HG03025 (cell line): Measurements from ENCODE around the gene ARHGAP33.
"Not testable (repeated sequence)": the region's sequence is repeated elsewhere in the genome, so short reads cannot be mapped to it uniquely, and the experiment has no call there.

Source experiments
- ATAC-seq: cut with Tn5 transposase; IDR thresholded peaks from one replicate; pipeline ENCODE4 v1.9.1; 2021; ENCODE audit warnings: mild to moderate bottlenecking, moderate library complexity; ENCODE audit not compliant: unreplicated experiment, low FRiP score

ARHGAP33 gene

DNA sequence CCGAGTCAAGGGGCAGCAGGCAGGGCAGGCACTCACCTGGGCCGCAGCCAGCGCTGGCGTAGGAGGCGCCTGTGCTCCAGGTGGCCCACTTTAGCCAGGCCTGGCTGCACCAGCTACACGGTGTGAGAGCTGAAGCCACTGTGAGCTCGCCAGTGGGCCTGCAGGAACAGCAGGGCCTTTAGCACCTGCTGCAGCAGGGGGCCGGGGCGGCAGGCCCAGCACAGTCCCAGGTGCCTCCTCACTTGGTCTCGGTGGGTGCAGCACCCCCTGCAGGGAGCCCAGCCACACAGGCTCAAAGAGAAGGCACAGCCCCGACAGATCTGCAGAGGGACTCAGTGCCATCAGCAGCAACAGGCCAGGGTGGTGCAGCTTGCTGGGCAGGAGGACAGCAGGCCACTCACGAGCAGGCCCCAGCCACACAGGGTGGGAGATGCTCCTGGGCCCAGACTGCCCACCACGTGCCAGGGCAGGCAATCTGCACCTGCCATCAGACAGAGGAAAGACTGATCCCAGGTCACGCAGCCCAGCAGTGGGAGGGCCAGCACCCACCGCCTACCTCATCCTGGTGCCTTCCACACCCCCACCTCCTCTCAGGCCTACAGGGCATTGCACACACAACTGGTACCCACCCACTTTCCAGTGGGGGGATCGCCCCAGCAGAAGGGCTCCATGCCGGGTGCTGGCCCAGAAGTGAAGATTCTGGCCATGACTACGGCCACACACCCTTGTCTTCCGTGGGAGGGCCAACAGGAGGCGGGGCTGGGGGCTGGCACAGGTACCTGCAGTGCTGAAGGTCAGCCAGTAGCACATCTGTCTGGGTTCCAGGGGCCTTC, 15.8 kb downstream of the ARHGAP33 start:
- no peak for ATAC-seq

DNA sequence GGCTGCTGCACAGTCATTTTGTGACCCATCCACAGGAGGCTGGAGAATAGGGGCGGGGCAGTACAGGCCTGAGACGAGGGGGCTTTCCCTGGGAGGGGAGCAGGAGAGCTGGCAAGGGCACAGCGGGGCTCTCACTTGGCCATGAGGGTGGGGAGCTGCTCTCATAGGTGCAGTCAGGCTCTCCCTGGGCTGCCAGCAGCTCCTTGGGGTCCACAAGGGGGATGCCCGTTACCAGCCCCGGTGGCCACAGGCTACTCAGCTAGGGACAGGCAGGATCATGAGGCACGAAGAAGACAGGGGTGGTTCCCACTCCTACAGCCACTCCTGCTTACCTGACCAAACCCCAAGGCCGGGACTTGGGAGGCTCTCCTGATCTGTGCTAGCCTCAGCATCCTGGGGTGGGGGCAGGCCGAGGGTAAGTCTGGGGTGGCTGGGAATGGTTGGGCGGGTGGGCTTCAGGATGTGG, 16.5 kb downstream of the ARHGAP33 start:
- ATAC-seq, result no peak

DNA sequence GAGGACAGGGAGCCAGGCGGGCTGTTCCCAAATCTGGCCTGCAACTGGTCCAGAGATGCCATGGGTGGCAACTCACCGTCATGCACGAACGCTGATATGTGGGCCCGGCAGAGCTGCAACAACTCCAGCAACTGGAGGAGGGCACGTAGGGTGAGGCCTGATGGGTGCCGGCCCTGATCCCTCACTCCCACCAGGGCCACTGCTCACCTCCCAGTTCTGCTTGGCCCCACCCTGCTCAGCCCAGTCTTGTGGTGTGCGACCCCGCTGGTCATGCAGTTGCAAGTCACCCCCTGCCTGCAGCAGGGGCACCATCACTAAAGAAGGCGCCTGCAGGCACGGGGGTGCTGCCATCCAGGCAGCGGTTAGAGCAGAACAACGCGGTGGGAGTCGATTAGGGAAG, 16.9 kb downstream of the ARHGAP33 start:
- ATAC-seq, result no peak

DNA sequence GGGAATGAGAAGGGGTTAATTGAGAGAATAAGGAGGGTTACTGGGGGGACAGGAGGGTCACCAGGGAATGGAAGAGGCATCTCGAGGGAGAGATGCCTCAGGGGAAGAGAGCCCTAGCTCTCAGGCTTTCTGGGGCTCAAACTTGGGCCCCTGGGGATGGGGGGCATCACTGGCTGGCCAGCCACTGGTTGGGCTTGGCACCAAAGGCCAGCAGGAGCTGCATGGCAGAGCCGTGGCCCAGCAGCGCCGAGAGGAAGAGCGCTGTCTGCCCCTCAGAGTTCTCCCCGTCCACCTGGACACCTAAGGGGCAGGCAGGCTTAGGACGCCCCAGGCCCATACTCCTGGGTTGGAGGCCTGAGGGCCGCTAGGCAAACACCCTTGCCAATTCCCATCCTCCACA, 17.5 kb downstream of the ARHGAP33 start:
- ATAC-seq, result no peak

DNA sequence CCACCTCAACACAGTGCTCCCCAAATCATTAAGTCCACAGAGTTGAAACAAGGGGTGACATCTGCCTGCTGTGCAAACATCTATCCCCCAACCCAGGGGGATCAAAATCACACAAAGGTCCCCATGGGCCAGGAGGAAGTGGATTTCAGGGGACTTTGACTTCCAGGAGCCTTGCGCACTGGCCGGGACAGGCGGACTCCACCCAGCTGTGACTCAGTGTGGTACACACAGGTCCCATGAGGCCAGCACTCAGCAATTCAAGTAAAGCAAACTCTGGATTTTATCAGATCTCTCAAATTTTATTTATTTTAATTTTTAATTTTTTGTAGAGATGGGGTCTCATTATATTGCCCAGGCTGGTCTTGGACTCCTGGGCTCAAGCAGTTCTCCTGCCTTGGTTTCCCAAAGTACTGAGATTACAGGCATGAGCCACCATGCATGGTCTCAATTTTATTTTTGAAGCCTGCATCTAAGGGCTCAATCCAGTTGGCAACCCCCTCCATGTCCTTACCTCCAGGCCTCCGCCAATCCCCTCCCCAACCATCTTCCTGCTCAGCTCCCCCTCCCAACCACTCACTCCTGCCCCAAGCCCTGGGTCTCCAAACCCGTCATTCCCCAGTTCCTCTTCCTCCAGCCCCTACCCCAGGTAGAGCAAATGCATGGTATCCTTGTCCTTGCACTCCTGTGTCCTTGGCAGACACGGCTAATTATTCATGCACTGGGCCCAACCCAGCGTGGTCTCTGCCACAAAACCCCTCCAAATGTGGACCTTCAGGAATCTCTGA, 18.2 kb downstream of the ARHGAP33 start:
- no peak for ATAC-seq

DNA sequence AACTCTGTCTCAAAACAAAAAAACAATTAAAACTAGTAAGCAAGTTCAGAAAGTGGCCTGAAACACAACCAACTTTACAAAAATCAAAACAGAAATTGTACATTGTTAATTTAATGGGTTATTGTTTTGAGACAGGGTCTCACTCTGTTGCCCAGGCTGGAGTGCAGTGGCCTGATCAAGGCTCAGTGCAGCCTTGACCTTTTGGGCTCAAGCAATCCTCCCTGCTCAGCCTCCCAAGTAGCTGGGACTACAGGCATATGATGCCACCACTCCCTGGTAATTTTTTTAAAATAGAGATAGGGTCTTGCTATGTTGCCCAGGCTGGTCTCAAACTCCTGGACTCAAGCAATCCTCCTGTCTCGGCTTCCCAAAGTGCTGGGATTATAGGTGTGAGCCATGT, 20.2 kb downstream of the ARHGAP33 start:
- ATAC-seq, result not testable (repeated sequence)

DNA sequence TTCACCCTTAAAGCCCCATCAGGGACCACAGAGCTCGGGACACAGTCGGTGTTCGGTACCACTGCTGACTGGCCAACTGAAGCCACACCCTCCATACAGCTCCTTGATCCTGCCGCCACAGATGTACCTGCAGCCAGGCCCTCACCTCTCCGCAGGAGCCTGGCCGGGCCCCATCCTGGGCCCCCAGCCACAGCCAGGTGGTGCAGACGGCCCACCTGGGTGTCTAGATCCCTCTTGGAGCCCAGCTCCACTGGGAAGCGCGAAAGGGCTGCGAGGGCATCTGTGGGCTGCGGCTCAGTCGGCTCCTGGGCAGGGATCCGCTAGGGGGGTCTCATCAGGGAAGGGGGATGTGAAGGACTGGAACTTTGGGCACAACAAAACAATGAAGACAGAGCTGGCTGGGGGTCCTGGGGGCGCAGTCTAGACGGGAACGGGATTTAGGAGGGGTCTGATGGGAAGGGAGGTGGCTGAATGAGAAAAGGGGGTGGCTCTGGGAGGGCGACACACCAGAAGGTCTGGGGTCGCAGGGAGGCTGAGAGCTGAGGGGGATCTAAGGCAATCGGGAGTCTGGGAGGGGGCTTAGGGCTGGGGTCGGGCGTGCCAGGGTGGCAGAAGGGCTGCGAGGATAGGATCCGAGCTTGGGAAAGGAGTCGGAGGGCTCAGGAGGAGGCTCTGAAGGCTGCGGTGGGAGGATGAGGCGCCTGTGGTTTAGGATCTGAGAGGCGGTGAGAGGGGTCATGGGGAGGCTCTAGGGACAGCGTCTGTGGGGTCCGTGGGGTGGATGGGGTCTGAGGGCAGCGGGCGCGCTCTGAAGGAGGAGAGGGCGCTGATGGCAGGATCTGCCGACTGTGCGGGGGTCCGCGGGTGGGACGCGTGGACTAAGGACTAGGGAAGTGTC, 21.5 kb downstream of the ARHGAP33 start:
- ATAC-seq, result no peak

DNA sequence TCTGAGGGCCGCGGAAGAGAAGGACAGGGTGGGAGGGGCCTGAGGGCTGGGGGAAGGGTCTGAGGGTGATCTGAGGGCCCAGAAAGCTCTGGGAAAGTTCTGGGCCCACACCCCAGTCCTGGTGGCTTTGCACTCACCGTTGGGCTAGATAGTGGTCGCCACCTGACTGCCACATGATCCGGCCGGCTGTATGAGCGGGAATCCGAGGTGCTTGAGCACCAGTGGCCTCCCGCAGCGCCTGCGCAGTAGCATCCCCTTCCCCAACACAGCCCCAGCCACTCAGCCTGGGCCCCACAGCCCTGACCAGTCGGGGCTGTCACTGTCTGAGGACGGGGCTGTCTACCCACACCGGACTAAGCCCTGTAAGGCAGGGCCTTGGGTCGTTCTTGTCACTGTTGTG, 22.3 kb downstream of the ARHGAP33 start:
- no peak for ATAC-seq

DNA sequence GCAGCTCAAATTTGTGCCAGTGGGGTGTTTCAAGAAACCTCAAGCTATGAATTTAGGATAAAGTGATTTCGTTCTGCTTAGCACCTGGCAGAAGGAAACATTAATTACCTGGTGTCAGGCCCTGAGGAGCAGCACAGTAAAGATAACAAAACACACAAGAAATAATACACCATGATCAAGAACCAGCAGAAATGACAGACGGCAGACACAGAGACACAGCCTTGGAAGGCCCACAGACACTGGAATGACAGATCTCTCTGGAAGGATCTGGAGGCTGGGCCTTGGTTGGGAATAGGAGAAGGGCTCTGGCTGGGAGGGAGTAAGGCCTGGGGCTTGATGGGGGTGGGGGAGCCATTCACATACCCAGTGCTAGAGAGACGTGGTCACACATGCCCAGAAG, 26.5 kb downstream of the ARHGAP33 start:
- no peak for ATAC-seq

DNA sequence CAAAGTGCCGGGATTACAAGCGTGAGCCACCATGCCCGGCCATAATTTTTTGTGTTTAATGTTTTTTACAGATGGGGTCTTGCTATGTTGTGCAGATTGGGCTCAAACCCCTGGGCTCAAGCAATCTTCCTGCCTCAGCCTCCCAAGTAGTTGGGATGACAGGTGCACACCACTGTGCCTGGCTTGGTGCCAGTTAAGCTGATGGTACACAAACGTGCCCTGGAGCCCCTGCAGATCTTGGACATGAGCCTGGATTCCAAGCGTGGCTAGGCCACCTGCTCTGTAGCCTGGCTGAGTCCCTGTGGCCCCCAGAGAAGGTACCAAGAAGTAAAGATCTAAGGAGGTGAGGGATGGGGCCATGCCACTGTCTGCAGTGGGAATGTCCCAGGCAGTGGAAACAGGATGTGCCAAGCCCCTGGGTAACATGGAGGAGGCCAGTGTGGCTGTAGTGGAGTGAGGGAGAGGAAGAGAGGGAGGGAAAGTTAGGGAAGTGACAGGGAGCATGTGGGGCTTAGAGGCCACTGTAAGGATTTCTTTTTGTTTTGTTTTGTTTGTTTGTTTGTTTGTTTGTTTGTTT, 30.2 kb downstream of the ARHGAP33 start:
- no peak for ATAC-seq

DNA sequence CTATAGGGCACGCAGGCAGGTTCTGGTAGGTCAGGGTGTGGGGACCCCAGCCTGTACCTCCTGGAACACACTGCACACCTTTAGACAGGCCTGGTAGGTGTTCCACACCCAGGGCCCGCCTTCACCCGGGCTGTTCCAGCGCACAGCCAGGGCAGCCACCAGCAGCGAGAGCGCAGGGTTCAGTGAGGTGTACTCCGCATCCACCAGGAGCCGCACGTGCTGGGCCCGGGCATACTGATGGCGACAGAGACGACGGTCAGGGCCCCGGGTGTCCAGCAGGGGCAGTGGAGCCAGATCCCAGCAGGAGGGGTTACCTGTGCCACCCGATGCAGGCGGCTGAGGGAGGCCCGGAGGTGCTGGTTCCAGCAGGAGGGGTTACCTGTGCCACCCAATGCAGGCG, 31.2 kb downstream of the ARHGAP33 start:
- ATAC-seq, result no peak

DNA sequence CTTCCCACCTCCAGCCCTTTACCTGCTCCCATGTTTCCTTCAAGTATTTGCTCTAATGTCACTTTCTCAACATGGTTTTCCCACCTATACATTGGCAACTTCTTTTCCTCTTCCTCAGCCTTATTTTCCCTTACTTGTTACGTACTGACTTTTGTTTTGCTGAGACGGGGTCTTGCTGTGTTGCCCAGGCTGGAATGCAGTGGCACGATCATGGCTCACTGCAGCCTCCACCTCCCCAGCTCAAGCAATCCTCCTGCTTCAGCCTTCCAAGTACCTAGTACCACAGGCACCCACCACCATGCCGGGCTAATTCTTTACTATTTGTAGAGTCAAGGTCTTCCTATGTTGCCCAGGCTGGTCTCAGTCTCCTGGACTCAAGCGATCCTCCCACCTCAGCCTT, 32.3 kb downstream of the ARHGAP33 start:
- ATAC-seq, result no peak

DNA sequence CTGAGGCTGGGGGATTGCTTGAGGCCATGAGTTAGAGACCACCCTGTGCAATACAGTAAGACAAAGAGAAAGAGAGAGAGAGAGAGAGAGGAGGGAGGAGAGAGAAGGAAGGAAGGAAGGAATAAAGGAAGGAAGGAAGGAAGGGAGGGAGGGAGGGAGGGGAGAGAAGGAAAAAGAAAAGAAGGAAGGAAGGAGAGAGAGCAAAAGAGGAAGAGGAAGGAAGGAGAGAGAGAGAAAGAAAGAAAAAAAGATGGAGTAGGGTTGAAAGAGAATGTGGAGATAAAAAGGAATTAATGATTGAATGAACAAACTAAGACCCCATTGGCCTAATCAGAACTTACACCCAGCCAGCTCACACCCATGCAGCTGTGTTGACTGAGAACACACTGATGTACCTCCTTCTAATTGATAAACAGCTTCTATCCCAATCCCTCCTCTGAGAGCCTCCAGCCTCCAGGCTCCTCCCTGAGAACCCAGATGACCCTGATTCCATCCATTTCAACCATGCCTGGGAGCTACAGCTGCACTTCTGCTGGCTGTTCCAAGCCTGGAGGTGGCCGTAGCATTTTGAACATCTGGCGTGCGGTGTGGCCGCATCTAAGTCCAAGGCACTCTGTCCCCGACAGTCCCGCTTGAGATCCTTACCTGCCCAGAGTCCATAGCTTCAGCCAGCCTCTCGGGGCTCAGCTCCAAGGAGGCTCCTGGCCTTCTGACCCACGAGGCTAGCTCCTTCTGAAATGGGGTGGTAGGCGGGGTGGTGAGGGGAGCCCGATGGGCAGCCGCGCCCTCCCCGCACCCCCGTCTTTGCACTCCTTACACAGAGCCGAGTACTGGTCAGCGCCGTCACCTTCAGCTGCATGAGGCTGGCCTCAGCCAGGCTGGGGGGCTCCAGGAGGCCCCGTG, 36.2 kb downstream of the ARHGAP33 start:
- no peak for ATAC-seq

DNA sequence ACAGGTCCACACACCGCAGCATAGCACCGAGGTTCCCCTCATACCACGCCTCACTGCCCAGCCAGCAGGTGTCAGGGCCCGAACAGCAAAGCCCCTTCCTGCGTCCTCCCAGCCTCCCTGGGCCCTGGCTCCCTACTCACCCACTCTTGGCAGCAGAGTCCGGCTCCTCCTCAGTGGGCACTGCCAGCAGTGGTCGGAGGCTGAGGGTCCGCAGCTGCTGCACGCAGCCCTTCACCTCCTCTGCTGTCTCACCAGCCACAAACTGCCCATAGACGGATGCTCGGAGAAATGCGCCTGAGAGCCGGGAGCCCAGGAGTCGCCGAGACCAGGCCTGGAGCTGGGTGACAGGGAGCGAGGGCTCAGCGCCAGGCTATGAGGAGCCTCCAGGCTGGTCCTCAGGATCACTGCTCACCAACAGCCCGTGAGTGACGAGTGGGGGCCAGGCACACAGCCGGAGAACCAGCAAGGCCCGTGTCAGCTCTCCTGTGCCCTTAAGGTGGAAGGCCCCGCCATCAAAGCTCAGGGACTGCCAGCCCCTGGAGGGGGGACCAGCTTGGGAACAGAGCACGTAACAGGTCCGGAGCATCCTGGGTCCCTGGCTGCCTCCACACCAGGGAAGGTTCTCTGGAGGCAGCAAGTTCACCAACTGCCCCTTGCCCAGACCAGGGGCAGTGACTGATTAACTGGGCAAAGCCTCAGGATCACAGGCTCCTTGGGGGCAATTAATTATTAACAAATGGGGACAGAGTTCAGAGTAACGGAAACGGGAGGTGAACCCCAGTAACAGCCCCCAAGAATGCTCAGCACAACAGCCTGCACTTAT, 37.1 kb downstream of the ARHGAP33 start, which contains the start of gene PRODH2:
Gene PRODH2, minus strand, starts transcription at position 626 of the 823 bp plus-strand sequence. Its CDS starts 40 bp downstream, at position 586.
- ATAC-seq, result no peak

DNA sequence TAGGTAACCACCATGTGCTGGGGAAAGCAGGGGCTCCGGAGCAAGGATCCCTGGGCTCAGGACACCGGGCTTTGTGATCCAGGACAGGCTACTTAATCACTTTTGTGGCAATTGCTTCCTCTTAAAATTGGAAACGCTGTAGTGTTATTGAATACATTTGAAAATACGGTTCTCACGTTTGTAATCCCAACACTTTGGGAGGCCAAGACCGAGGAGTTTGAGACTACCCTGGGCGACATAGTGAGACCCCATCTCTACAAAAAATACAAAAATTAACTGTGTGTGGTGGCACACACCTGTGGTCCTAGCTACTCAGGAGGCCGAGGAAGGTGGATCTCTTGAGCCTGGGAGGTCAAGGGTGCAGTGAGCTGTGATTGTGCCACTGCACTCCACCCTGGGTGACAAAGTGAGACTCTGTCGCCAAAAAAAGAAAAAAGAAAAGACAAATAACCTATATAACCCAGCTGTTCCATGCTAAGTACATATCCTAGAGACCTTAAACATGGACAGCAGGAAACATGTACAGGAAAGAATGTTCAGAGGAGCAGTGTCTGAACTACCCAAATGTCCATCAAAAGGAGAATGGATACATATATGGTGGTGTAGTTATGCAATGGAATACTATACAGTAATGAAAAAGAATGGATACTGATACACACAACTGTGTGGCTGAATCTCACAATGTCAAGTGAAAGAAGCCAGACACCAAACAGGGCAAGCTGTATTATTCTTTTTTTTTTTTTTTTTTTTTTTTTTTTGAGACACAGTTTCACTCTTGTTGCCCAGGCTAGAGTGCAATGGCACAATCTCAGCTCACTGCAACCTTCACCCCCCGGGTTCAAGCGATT, 37.9 kb downstream of the ARHGAP33 start:
- ATAC-seq, result no peak

DNA sequence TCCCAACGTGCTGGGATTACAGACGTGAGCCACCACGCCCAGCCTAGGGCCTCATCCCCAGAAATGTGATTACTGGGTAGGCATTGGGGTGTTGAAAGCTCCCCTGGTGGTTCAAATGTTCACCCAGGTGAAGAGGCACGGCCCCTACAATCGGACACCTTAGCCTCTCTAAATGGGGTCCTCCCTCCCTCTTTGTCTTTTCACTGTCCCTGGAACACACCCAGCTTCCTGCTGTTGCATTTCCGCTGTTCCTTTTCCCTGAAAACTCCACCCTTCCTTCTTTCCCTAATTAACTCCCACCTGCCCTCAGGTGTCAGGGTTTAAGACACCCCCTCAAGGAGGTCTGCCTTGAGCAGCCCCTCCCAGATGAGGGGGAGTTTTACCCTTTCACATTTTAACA, 40.9 kb downstream of the ARHGAP33 start:
- ATAC-seq, result no peak

DNA sequence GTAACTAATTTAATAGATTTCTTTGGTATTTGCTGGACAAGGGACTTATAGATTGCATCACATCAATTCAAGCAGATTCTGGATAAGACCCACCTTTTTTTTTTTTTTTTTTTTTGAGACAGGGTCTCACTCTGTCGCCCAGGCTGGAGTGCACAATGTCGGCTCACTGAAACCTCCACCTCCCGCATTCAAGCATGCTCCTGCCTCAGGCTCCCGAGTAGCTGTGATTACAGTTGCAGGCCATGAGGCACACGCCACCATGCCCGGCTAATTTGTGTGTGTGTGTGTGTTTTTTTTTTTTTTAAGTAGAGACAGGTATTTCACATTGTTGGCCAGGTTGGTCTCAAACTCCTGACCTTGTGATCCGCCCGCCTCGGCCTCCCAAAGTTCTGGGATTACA, 41.5 kb downstream of the ARHGAP33 start:
- ATAC-seq, result no peak

DNA sequence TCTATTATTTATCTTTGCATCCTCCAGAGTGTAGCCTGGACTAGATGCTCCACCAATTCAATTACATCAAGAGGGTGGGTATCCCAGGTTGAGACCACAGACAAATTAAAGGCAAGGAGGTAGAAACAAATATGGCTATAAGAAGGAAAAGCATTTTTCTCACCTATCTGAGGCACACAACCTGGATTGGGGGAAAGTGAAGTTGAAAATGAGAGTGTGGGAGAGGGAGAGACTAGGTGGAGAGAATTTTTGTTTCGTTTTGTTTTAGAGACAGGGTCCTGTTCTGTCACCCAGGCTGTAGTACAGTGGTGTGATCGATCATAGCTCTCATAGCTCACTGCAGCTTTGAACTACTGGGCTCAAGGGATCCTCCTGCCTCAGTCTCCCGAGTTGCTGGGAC, 43.1 kb downstream of the ARHGAP33 start:
- ATAC-seq, result no peak
